Heart left ventricle (tissue), 13 donors: Measurements from ENCODE around the gene C2orf76.

Source experiments
- POLR2A ChIP-seq, 2 donors: fragments of 450-650 bp; IDR thresholded peaks; one replicate each; pipeline ENCODE4 v1.6.1; 2017; ENCODE audit warnings: antibody characterized with exemption in 2 of 2, mild to moderate bottlenecking in 2 of 2, moderate library complexity in 2 of 2
- TF ChIP-seq, protein P1 (sequence below), 12 donors: fragments of 200-600 bp; sonication (generic) in 4 of 12; IDR thresholded peaks; one replicate each; pipeline versions ENCODE4 v1.5.0 to v1.8.0; 2018 to 2022; ENCODE audit warnings: antibody characterized with exemption in 12 of 12, mild to moderate bottlenecking in 5 of 12
- donor health status: ischemic (EF 13 %, LVEDD 7.1; RV severe dilation, severe dysfunction).
- donor health status: DM: no; HTN: yes; CAD: no.
- donor health status: DM: no; HTN: no; CAD: no.
- donor health status: ischemic (EF 25% LVEDD 6.9; RV normal size, moderate dysfunction).
- donor health status: ischemic (EF 25% LVEDD 5.7; RV mildly dilated, moderate dysfunction).
- donor health status: ischemic (EF 35%, LVEDD 5.7; RV mildly dilated, moderate dysfunction).
- donor health status: nonischemic (EF 11% LVEDD 7.7; RV severe dilation, severe dysfunction).
- donor health status: DM: yes; HTN: yes; CAD: no.
- donor health status: PGD.
- donor health status: ischemic (EF 29% LVEDD 5.4; RV normal size, mild dysfunction).
- donor health status: nonischemic (EF 23%, LVEDD 6.1; RV moderate dilation, normal function).

GRCh38 chr2:119365436-119365835 is 1.2 kb downstream of the C2orf76 start:
- TF ChIP-seq, protein P1, sequence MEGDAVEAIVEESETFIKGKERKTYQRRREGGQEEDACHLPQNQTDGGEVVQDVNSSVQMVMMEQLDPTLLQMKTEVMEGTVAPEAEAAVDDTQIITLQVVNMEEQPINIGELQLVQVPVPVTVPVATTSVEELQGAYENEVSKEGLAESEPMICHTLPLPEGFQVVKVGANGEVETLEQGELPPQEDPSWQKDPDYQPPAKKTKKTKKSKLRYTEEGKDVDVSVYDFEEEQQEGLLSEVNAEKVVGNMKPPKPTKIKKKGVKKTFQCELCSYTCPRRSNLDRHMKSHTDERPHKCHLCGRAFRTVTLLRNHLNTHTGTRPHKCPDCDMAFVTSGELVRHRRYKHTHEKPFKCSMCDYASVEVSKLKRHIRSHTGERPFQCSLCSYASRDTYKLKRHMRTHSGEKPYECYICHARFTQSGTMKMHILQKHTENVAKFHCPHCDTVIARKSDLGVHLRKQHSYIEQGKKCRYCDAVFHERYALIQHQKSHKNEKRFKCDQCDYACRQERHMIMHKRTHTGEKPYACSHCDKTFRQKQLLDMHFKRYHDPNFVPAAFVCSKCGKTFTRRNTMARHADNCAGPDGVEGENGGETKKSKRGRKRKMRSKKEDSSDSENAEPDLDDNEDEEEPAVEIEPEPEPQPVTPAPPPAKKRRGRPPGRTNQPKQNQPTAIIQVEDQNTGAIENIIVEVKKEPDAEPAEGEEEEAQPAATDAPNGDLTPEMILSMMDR (IDR thresholded peaks at IDR 0.05): no peak
- no peak for TF ChIP-seq POLR2A (IDR thresholded peaks at IDR 0.05)
